Fibroblast of the aortic adventitia (primary cell): Measurements from ENCODE around the gene UPP1. TPM values are rescaled to one million over a fixed set of nuclear protein-coding genes. Genes with fewer than 3 reads are reported as not detected.

ENCODE experiments used
- DNase-seq: peaks from one replicate; pipeline ENCODE4 v3.0.0-alpha.2; 2010; ENCODE audit warnings: low read depth
- H3K4me3 ChIP-seq: 2 replicates; pipeline ENCODE4 v1.5.1; 2011; ENCODE audit warnings: low read depth, mild to moderate bottlenecking, control low read depth, low read length, moderate library complexity
- CTCF ChIP-seq: IDR thresholded peaks from 2 replicates; pipeline ENCODE4 v1.5.1; 2011; ENCODE audit warnings: mild to moderate bottlenecking, low read length, control low read depth, inconsistent platforms; ENCODE audit not compliant: insufficient read depth
- total RNA-seq: library from RNA; depleted of rRNA; stranded (reverse); fragments of >200 nt; gene quantifications from 2 replicates; pipeline ENCODE4 v1.2.3, GENCODE V29; 2012; ENCODE audit warnings: low replicate concordance

UPP1 gene
- total RNA-seq, 1 donor, result 12.4 TPM

DNA sequence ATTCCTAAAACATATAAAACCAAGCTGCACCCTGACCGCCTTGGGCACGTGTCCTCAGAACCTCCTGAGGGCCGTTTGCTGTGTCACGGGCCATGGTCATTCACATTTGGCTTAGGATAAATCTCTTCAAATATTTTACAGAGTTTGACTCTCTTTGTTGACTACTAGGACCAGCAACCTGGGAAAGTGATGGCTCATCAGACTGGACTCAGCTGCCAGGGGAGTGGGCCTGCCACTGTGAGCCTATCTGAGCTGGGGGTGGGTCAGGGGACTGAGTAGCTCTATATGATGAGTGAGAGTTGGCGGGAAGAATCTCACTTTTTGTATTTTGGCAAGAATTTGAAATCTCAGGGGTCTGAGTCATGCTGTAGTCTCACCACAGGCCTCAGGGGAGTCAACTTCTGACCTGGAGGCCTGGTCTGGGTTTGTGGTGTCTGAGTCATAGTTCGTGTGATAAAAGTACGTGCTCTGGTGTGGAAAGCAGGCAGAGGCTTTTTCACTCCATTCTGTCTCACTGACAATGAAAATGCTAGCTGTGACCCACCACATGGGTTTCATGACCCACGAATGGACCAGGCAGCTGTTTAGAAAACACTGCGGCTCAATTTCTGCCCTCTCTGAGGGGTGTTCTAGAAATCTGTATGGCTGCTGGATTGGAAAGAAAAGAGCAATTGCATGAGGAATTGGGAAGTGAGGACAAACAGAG lies 4.2 kb upstream of the UPP1 start:
- H3K4me3 ChIP-seq, result no peak overlapping the region
- no peak for TF ChIP-seq CTCF
- peak; percentile 99 for DNase-seq

DNA sequence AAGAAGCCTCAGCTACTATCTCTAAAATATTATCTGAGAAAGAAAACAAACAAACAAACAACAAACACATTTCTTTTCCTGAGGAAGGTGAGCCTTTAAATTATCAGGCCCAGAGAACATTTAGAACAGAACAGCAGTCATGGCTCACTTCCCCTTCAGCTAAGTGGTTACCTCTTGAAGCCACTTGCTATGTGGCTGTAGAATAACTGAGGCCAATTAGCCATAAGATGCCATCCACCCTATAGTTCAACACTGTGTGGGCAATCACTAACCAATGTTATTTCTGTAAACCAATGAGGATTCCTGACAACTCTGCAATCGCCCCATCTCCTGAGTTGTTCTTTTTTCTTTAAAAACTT lies 3.7 kb upstream of the UPP1 start:
- DNase-seq, result no peak
- H3K4me3 ChIP-seq, result no peak overlapping the region
- TF ChIP-seq CTCF, result no peak

DNA sequence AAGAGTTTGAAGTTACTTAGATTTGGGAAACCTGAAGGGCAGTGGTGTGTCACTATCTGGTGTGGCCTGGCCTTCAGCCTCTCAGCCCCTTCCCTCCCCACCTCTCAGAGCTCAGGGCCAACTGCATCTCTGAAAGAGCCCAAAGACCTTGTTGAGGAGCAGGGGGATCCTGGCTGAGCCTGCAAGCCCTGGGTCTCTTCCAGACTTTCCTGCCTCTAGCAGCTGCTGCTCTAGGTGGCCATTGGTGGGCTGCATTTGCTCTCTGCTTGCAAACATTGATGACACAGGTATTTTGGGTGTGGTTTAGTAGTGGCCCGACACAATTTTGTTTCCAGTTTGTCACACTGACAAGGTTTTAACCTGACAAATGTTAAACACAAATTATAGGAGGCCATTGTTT lies 3.1 kb upstream of the UPP1 start:
- DNase-seq, result no peak
- H3K4me3 ChIP-seq, result no peak overlapping the region
- TF ChIP-seq CTCF, result no peak

DNA sequence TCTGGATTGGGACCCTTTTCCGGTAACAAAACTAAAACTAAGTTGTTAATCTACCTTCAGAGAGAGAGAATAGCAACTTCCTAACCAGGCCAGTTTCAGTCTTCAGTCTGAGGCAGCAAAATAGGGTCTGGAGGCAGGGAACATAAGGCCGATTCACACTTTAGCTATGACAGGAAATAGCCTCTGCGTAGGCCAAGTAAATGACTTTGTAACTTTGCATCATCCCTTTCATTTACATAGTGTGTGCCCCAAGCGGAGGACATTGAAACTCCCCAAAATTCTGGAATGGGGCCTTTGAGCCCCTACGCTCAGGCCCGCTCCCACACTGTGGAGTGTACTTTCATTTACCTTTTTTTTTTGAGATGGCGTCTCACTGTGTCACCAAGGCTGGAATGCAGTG lies 1.7 kb upstream of the UPP1 start:
- peak; percentile 82 for DNase-seq
- H3K4me3 ChIP-seq, result no peak overlapping the region
- TF ChIP-seq CTCF, result peak; percentile 5

DNA sequence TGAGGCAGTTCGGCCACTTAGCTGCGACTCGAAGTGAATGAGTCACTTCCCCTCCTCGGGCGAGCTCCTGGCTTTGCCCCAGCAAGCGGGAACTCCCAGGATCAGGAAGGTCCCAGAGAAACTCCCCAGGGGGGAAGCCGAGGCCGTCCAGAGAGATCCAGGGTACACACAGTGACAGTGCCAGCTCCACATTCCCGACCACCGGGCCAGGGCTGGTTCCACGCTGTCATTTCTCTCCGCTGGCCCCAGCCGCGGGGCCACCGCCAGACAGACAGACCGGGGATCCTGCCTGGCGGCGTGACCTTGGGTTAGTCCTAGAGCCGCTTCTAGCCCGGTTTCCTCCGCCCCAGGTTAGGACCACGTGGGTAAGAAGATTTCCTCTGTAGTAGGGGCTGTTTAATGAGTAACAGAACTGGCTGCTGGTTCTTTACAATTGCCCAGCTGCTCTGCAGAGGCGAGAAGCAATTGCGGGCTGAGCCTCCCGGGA lies 463 bp upstream of the UPP1 start:
- peak overlapping the region; percentile 81 for H3K4me3 ChIP-seq
- no peak for TF ChIP-seq CTCF
- DNase-seq, result peak; percentile 94

GRCh38 chr7:48090095-48090805 lies 1.2 kb downstream of the UPP1 start:
- TF ChIP-seq CTCF, result no peak
- DNase-seq, result peak; percentile 22
- H3K4me3 ChIP-seq, result peak overlapping the region; percentile 81
